Non-pigmented ciliary epithelial cell (primary cell): ENCODE results near the gene ZNF652.
"Not testable (repeated sequence)": the region's sequence is repeated elsewhere in the genome, so short reads cannot be mapped to it uniquely, and the experiment has no call there.

Experiments
- DNase-seq: peaks from one replicate; pipeline ENCODE4 v3.0.0-alpha.2; 2010; ENCODE audit warnings: low read depth

ZNF652 gene

DNA sequence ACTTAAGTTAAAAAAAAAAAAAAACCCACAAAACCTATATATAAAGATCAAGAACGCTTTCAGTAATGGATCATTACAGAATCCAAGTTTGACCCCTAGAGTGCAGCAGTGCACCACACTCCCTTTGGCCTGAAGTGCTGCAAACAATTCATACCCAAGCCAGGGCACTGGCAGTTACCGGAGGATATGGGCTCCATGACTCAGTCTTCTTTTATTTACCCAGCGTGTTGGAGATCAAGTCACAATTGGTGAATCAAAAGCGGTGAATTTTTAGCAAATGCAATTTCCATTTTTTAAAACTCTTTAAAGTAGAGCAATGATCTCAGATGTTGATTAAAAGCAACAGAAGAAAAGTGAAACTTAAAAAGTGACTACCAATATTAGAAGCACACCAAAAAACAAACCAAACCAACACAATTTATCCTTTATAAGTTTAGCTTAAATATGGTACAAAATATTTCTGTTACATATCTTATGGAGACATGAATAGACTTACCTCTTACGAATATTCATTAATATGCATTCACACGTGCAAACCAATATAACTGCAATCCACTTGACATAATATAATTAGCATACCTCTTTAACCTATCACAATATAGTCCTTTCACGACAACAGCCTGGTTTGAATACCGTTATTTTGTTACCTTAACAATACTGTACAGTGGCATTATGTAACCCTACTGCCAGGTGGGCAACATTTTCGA is 46.3 kb downstream of the ZNF652 start:
- DNase-seq, result peak; percentile 60

DNA sequence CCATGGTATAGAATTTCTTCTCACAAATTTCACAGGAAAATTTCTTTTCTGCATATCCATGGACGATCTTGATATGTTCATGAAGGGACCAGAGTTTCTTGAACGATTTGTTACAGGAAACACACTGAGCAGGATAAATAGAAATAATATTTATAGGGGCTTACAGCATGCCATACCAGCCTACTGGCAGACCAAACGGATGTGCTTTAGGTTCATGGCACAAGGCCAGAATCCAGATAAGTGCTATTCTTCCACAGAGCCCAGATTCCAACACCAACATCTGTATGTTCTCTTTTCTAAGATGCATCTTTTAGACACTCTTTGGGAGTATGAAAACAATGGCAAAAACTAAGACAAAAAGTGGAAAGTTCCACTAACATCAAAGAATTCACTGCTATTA is 49.3 kb downstream of the ZNF652 start:
- no peak for DNase-seq

DNA sequence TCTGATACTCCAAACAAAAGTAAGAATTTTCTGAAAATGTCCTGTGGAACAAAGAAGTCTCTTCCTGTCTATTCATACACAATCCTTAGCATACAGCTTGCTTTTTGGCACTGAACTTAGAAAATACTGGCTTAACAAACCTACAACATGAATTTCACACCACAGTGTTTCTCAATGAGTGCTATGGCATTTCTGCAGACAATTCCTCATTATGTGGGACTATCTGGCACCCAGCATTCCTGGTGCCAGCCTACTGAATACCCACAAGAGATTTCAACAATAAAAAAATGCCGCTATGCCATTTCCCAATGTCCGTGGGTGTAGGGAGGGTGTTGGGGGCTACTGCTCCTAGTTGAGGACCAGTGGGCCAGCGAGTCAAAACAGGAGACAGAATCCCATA is 62.1 kb downstream of the ZNF652 start:
- DNase-seq, result no peak

DNA sequence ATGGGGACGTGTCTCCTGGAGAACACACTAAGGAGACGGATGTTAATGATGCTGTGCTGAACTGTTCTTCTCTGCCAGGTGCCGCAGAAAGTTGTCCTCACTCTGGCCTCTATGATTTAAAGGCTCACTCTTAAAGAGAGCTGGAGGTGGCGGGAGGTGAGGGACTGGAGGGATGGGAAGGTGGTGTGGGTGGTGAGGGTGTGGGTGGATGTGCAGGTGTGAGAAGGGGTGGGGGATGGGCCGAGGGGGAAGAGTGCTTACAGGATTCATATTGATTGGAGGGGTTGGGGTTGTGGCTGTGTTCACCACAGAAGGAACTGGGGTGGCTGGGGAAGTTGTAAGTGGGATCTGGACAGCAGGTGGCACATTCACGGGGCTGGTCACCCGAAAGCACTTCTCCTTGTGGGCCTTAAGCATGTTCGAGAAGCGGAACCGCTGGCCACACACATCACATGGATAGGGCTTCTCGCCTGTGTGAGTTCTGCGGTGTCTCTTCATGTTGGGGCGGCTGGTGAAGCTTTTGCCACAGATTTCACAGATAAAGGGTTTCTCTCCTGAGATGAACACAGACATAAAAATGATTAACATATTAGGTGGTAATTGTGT is 63.6 kb downstream of the ZNF652 start:
- DNase-seq, result no peak

DNA sequence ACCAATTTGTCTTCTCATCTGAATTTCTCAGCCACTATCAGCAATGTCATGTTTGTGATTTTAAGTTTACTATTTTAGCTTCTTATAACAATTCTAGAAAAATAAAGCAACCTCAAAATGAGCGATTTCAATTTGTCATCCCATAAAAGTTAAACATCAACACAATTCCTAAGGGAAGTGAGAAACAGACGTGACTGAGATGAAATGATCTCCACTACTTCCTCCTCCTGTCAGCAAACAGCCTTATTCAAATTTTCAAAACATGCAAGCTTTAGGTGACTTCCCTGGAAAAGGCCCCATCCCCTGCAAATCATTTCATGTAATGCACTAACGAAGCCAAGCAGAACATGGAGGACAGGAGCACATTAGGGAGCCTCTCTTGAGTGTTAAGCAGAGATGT is 64.9 kb downstream of the ZNF652 start:
- DNase-seq, result no peak

DNA sequence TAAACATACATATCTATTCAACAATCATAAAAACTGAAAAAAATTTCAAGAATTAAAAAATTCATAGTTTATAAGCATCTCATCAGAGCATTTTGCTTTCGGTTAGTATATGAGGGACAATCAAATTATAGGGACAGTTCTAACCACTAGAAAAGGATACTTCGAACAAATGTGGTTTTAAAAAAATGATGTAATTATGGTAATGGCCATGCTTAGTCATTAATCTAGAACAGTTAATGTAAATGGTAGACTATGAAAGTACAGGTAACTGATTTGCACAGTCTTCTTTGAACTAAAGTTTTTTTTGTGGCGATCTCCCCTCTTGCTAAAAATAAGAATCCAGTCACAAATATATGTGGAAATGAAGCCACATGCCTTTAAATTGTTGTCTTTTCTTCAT is 67.9 kb downstream of the ZNF652 start:
- no peak for DNase-seq

DNA sequence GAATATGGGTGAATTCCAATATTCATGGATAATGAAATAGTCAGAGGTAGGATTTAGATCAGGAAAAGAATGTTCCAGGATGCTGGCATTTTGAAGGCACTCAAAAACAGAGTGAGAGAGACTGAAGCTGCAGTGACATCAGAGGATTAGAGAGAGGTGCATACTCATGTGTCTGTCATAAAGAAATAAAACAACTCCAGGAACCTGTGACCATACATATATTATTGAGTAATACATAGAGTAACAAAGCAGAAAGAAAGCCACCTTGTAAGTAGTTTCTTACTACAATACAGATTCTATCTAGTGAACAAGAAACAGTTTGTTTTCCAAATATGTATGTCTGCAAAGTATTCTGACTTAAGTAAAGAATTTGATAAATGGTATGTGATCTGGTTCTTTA is 69.1 kb downstream of the ZNF652 start:
- DNase-seq, result no peak

DNA sequence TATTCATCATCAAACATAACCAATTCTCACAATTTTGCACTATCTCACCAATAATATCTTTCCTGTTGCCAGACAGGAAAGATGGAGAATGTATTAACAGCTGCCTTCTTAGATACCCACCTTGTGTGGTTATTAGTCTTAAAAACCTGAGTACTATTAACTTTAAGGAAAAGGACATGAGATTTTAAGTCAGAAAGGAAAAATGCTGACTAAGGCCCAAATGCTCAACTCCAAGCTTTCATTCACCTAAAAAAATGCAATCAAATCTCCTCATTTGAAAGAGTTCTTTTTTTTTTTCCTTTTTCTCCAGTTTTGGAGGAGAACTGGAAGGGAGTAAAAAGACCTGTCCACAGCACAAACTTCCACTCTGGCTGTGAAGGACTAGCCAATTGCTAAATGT is 70.1 kb downstream of the ZNF652 start:
- no peak for DNase-seq

DNA sequence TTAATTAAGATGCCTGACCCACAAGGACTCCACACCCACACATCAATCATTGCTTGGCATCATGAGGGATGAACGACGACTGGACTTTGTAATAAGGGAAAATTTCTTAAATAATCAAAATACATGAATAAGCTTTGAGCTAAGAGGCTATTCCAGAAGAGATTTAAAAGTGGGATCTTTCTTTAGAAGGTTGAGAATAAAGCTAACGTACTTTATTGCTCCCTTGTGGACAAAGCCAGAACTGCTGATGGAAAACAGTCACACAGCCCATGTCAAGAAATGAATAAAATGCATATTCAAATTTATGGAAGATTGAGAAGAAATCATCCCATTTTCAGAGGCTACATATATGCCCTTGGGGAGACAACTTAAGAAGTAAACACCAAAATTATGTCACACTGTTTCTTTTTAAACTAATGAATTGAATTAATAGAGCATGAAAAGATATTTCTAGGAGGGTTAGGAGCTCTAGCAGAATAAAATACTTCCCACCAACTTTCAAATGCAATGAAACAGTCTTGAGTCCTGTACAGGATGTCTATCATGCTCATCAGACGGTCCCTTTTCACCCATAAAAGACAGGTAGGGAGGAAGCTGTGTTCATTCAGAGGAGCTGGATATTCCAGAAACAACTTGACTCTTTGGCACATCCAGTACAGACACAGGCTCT is 71.2 kb downstream of the ZNF652 start:
- DNase-seq, result peak; percentile 6

DNA sequence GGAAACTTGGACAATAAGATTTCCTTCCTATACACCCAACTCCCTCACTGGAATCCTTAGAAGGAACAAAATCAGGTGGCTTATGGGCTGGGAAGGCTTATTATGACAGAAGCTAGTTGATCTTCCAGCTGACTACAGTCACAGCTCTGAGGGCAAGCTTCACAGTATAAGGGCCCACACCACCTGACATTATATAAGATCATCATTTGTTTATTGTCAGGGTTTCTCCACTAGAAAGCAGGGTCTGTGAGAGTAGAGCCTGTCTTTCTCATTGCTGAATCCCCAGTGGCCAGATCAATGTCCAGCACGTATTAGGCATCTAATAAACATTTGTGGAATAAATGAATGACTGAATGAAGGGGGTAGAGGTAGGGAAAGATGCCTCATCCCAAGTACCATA is 73.7 kb downstream of the ZNF652 start:
- DNase-seq, result no peak

DNA sequence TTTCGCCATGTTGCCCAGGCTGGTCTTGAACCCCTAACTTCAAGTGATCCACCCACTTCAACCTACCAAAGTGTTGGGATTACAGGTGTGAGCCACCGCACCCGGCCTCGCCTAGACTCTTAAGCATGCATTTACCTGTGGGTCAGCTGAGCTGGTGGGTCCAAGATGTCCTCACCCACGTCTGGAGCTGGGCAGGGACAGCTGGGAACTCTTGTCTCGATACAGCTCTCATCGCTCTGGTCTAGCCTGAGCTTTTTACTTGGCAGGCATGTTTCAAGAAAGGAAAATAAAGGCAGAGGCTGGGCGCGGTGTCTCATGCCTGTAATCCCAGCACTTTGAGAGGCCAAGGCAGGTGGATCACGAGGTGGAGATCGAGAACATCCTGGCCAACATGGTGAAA is 74.6 kb downstream of the ZNF652 start:
- DNase-seq, result no peak

DNA sequence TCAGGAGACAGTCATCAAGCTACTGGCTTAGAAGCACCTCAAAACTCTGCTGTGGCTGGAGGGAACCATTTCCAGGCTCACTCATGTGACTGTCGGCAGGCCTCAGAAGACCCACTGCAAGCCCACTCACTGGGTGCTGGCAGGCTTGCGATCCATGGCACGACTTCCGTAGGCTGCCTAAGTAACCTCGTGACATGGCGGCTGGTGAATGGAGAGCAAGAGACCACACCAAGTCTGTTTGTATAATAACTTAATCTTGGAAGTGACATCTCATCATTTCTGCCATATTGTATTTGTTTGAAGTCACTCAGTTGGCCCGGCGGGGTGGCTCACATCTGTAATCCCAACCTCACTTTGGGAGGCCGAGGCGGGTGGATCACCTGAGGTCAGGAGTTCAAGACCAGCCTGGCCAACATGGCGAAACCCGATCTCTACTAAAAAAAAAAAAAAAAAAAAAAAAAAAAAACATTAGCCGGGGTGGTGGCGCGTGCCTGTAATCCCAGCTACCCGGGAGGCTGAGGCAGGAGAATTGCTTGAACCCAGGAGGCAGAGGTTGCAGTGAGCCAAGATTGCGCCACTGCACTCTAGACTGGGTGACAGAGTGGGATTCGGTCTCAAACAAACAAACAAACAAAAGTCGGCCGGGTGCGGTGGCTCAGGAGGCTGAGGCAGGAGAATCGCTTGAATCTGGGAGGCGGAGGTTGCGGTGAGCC is 75.6 kb downstream of the ZNF652 start:
- not testable (repeated sequence) for DNase-seq

DNA sequence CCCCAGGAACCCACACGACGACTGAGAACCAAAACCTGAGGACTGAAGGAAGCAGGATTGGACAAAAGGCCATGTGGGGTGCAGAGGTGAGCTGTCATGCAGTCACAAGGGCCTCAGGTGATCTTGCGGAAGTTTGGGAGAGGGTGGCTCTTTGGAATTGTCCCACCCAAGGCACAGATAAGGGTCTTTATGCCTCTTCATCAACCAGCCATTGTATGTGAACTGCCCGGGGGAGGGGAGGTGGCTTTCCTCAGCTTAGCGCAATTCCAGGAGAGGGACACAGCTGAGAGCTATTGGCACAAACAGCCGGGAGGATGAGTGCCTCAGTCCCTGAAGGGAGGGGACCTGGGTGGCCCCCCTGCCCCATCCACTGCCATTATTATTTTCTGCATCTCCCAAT is 76.3 kb downstream of the ZNF652 start:
- no peak for DNase-seq

DNA sequence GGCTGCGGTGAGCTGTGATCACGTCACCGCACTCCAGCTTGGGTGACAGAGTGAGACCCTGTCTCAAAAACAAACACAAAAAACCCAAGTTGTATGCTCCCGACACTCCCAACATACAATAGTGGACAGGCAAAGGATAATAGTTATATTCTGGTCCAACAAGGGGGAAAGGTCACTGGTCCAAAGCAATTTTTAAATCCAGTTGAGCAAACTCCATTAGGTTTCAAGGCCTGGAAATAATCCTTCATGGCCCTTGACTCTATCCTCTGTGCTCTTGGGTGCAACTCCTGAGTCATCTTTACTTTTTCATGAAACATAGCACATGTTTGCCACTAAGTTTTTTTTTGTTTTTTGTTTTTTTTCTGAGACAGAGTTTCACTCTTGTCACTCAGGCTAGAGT is 81.1 kb downstream of the ZNF652 start:
- no peak for DNase-seq

DNA sequence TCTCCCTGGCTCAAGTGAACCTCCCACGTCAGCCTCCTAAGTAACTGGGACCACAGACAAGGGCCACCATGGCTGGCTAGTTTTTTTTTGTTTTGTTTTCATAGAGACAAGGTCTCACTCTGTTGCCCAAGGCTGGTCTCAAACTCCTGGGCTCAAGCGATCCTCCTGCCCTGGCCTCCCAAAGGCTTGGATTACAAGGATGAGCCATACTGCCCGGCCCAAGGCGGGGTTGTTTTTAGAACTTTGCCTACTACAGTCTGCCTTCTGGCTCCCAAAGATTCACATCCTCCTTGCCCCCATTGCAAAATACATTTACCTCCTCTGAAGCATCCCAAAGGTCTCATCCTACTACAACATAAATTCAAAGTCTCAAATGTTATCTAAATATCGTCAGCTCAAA is 82.0 kb downstream of the ZNF652 start:
- DNase-seq, result no peak

DNA sequence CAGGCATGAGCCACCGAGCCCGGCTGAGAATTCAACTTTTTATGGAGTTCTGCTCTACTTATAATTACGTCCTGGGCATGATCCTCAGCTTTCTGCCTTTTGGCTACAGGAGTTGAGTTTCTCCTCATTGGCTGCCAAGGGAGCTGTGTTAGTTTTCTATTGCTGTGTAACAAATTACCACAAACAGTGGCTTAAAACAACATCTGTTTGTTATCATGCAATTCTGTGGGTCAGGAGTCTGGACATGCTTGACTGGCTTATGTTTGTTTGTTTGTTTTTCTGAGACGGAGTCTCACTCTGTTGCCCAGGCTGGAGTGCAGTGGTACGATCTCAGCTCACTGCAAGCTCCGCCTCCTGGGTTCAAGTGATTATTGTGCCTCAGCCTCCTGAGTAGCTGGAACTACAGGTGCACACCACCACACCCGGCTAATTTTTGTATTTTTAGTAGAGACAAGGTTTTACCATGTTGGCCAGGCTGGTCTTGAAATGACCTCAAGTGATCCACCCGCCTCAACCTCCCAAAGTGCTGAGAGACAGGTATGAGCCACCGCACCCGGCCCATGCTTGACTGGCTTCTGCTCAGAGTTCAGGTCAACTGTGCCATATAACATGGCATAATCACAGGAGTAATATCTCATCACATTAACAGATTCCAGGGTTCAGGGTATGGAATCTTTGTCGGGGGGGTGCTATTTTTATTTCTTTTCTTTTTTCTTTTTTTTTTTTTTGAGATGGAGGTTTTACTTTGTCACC is 82.6 kb downstream of the ZNF652 start:
- not testable (repeated sequence) for DNase-seq

DNA sequence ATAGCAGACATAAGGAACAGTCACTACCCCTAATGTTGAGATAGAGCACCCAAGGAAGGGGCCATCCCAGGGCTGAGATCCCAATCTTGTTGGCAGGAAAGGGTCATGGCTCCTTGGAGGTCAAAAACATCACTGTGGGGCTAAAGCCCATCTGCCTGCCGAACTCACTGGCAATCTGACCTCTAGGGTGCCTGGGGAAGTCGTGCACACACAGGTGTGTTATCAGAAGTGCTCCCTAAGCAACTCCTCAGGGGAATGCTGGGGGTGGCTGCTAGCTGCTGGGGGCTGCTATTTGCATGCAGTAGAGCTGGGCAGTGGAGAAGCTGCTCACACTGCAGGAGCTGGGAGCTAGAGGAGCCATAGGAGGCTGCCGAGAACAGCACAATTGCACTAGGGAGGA is 84.0 kb downstream of the ZNF652 start:
- no peak for DNase-seq

DNA sequence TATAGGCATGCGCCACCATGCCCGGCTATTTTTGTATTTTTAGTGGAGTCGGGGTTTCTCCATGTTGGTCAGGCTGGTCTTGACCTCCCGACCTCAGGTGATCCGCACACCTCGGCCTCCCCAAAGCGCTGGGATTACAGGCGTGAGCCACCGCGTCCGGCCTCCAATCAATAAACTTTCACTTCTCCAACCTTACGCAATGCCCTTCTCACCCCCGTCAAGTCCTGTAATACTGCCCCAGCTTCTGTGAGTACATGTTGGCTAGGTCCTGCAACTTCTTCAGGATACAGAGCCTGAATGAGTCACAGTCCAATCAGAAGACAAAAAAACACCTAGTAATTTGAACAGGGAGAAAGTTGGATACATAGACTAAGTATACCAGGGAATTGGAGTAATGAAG is 84.4 kb downstream of the ZNF652 start:
- no peak for DNase-seq

DNA sequence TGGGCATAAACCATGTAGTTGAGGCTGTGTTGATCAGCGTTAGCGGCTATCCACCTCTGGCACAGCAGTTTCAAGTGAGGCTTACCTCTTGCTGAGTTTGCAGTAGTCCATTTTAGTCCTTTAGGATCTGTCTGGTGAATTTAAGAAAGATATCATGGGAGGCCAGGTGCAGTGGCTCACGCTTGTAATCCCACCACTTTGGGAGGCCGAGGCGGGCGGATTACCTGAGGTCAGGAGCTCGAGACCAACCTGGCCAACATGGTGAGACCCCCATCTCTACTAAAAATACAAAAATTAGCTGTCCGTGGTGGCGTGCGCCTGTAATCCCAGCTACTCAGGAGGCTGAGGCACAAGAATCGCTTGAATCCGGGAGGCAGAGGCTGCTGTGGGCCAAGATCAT is 86.1 kb downstream of the ZNF652 start:
- DNase-seq, result not testable (repeated sequence)

DNA sequence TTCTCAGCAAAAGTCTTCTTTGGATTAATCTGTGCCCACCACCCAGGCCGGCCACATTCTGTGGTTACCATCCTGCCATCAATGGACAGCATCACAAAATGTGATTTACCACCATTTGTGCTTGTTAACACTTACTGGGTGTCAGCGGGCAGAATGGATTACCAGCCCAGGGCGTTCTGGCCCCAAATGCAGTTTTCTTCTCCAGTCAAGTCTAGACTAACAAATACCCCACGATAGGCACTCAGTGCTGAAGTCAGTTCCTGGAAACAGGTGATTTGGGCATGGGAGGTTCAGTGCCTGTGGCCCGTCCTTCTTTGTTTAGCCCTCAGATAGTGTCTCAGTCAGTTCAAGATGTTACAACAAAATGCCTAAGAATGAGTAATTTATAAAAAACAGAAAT is 92.7 kb downstream of the ZNF652 start:
- DNase-seq, result no peak

DNA sequence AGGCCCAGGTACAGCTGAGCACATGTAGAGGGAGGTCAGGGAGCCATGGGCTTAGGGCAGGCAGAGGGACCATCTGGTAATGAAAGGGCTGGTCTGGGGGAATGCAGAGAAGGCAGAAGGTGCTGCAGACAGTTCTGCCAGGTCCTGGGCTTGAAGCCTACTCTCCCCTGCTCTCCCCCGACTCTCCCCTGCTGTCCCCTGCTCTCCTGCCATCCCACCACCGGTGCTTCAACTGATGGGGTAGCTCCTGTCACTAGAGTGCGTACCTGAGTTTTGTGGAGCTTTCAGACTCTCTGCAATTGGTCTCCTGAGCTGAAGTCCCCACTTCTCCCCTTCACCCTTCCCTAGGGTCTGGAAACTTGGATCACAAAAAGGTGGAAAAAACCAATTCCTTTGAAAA is 94.1 kb downstream of the ZNF652 start:
- no peak for DNase-seq

DNA sequence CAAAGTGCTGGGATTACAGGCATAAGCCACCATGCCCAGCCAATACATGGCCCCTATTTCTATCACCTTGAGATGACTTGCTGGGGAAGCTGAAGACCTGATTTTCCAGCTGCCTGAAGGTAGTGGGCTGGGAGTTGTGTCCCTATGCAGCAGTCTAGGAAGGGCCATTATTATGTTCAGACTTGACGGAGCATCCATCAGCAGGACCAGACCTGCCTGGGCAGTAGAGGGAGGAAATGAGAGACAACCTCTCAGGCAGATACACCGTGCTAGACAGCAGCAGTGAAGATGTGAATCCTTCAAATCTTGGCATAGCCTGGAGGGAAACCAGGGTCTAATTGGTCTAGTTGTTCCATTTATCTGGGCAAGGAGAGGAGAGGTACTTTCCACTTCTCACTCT is 95.8 kb downstream of the ZNF652 start:
- no peak for DNase-seq
